HEK293 (cell line): ENCODE data around the gene GSK3B.

Source experiments
- CTCF ChIP-seq: fragments of 450-650 bp; formaldehyde crosslinking; IDR thresholded peaks from 2 replicates; pipeline ENCODE4 v1.5.1; 2016; ENCODE audit warnings: missing biosample characterization, missing genetic modification characterization
- RBAK ChIP-seq: fragments of 450-650 bp; formaldehyde crosslinking; IDR thresholded peaks from 2 replicates; pipeline ENCODE4 v1.5.1; 2016; ENCODE audit warnings: missing biosample characterization, missing genetic modification characterization
- TCF7L2 ChIP-seq: IDR thresholded peaks from 2 replicates; pipeline ENCODE4 v1.6.1; 2011; ENCODE audit warnings: low read depth, mild to moderate bottlenecking, inconsistent platforms, low read length, moderate library complexity, borderline replicate concordance
- ZBTB21 ChIP-seq: fragments of 450-650 bp; formaldehyde crosslinking; IDR thresholded peaks from 2 replicates; pipeline ENCODE4 v1.5.1; 2017; ENCODE audit warnings: missing biosample characterization, missing genetic modification characterization
- ZEB2 ChIP-seq: fragments of 450-650 bp; formaldehyde crosslinking; IDR thresholded peaks from 2 replicates; pipeline ENCODE4 v1.5.1; 2016; ENCODE audit warnings: missing biosample characterization, missing genetic modification characterization
- ZNF114 ChIP-seq: fragments of 450-650 bp; formaldehyde crosslinking; IDR thresholded peaks from 2 replicates; pipeline ENCODE4 v1.5.0; 2017; ENCODE audit warnings: missing biosample characterization, missing genetic modification characterization

GRCh38 chr3:119898478-119899191, 195.6 kb downstream of the GSK3B start:
- TF ChIP-seq RBAK (tag by site-specific recombination), result no peak
- TF ChIP-seq CTCF (tag by site-specific recombination), result no peak
- TF ChIP-seq ZBTB21 (tag by site-specific recombination), result no peak
- no peak for TF ChIP-seq ZNF114 (tag by site-specific recombination)
- TF ChIP-seq ZEB2 (tag by site-specific recombination), result no peak
- no peak for TF ChIP-seq TCF7L2
